HG03025 (cell line): ENCODE measurements around the gene YY1AP1.
"Not testable (repeated sequence)": the region's sequence is repeated elsewhere in the genome, so short reads cannot be mapped to it uniquely, and the experiment has no call there.

Experiments
- ATAC-seq: cut with Tn5 transposase; IDR thresholded peaks from one replicate; pipeline ENCODE4 v1.9.1; 2021; ENCODE audit warnings: mild to moderate bottlenecking, moderate library complexity; ENCODE audit not compliant: unreplicated experiment, low FRiP score

Gene YY1AP1

DNA sequence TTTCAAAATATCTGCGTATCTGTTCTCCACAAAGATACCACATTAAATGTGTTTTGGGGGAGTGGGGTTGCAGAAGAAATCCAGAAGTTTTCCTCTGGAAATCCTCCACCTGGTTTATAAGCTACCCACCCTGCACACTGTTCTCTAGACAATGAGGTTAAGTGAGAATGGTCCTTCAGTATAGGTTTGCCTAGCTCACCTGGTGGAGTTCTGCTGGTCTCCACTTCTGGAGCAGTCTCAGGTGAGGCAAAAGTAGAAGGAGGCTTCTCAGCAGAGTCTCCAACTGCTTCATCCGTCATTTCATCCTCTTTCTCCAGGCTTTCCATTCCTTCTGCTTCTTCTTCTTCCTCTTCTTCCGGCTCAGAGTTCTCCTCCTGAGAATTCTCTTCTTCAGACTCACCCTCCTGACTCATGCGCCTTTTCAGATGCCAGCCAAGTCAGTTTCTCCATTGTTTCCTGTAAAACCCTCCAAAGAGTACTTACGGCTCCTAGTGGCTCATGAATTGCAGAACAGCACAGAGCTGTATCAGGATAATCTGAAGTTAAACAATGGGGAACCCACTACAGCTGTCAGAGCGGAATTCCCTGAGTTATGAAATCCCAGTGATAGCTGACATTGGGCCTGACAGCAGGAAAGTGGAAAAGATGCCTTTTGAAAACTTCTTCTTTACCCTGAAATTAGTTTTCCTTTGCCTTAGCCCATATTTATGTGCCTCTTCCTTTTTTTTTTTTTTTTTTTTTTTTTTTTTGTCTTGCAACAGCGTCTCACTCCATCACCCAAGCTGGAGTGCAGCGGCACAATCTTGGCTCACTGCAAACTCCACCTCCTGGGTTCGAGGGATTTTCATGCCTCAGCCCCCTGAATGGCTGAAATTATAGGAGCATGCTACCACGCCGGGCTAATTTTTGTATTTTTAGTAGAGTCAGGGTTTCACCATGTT is 40.1 kb downstream of the YY1AP1 start:
- ATAC-seq = no peak

DNA sequence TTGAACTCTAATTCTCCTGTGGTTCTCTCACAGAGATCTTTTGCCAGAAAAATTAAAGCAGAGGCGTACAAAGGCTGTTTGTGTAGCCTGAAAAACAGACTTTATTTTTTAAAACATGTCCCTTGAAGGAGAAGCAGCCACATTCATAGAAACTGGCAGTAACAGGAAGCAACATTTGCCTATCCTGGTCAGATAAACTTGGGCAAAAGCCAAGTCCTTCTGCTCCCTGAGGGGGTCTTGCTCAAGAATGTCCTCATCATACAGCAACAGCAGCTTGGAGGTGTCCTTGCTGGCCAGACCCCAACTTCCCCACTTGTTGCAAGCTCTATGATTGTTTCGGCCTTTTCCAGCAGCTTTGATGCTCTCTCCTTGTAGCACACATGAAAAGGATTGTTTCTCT is 42.3 kb downstream of the YY1AP1 start:
- ATAC-seq = no peak

DNA sequence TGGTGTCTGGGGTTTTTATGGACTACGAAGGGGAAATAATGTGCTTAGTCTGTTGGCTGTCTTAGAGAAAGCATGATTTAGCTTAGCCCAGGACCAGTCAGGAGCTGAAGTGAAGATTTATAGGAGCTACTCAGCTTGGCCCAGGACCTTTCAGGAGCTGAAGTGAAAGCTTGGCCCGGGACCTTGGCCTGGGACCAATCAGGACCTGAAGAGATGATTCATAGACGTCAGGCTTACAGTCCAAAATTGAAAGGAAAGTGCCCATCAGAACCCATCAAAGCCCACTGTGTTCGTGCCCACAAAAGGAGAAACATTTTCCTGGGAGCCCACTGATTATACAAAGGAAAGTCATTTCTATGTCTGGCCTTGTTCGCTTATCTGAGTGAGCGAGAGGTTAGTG is 42.9 kb downstream of the YY1AP1 start:
- no peak for ATAC-seq

DNA sequence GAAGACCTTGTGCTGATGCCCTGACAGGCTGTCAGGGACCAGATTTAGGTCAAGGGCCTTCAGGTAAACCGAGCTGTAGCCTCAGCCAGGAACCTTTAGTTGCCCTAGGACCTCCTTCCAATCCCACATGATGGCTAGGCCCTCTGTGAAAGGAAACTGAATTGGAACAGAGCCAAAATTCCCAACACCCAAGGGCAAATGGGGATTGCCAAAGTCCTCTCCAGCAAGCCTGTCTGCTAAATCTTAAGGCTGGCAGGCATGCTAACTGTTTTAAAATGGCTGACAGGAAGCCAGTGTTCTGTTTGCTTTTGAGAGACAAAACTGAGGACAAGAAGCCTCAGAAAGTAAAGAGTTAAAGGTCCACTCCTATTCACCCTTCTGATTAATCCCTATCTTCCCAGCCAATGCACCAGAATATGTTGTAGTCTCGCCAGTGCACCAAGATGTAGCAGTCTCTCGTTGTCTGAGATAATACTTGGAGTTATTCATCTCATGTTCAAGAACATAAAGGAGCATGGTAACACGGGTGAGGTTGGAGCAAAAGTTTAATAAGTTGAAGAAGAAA is 43.5 kb downstream of the YY1AP1 start:
- no peak for ATAC-seq

DNA sequence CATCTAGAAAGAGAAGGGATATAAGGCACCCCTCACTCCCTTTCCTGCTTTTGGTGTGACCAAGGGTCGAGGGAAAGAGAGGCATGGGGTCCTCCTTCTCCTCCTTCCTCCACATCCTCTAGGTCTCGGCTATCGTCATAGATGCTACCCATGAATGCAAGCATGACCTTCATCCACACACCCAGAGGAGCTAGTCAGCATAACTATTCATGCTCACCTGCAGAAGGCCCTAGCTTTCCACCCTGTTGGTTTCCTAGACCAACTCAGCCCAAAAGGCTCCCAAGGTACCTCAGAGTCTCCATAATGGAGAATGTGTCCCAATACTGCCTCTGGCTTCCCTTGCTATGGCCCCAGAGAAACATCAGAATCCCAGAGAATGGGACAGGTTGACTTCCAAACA is 45.3 kb downstream of the YY1AP1 start:
- no peak for ATAC-seq

DNA sequence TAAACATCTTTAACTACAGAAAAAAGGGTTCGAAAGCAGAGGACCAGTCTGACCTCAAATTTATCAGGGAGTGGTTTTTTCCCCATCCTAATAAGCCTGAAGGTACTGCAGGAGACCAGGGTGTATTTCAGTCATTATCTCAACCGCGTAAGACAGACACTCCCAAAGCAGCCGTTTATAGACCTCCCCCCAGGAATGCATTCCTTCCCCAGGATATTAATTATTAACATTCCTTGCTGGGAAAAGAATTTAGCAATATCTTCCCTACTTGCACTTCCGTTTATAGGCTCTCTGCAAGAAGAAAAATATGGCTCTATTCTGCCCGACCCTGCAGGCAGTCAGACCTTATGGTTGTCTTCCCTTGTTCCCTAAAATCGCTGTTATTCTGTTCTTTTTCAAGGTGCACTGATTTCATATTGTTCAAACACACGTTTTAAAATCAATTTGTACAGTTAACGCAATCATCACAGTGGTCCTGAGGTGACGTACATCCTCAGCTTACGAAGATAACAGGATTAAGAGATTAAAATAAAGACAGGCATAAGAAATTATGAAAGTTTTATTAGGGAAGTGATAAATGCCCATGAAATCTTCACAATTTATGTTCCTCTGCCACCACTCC is 45.9 kb downstream of the YY1AP1 start:
- ATAC-seq = not testable (repeated sequence)

DNA sequence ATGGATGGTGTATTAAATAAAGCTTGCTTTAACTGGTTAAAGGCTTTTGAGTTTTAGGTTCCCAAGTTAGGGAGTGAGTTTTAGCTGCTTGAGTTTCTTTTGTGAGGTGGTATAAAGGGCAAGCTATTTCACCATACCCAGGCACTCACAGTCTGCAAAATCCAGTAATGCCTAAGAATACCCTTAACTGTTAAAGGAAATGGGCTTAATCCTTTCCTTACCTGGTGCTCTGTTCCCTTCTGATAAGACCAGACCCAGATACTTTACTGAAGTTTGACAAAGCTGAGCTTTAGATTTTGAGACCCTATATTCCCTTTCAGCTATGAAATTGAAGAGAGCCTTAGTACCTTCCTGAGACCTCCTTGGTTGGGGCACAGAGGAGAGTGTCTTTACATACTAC is 48.2 kb downstream of the YY1AP1 start:
- no peak for ATAC-seq

DNA sequence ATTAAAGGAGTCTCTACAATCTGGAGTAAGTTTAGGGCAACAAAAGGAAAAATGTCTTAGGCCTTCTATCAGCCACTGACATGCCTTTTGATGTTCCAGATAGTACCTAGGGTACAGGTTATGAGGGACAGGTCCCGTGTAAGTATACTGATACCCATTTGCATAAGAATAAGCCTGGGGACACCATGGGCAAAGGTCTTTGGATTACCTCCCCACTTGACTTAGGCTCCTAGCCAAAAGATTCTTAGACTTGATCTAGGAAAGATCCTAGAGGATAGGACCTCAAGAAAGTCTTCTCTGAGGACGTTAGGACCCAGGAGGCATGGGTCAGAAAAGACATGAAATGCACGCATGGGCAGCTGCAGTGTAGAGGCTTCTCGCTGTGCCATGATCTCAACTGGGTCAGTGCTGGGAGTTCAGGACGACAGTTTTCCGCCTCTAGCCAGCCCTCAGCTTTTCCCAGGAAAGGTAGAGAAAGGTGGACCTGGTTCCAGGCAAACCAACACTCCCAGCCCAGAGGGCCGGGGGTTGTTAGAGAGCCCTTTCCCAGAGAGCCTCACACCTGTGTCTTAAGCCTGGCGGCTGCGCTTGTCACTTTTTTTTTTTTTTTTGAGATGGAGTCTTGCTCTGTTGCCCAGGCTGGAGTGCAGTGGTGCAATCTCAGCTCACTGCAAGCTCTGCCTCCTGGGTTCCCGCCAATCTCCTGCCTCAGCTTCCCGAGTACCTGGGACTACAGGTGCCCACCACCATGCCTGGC is 52.0 kb downstream of the YY1AP1 start:
- no peak for ATAC-seq

DNA sequence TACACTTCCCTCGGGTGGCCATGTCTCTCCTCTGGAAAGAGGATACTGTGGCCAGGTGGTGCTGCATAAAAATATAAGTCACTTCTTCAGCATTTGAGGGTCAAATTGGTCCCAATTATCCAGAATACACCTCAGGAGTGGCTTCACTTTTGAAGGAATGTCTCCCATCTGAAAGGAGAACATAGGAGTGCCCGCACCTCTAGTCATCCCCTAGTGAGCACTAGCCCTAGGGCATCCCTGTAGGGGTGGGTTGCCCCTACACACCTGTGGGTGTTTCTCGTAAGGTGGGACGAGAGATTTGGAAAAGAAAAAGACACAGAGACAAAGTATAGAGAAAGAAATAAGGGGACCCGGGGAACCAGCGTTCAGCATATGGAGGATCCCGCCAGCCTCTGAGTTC is 62.1 kb downstream of the YY1AP1 start:
- not testable (repeated sequence) for ATAC-seq

DNA sequence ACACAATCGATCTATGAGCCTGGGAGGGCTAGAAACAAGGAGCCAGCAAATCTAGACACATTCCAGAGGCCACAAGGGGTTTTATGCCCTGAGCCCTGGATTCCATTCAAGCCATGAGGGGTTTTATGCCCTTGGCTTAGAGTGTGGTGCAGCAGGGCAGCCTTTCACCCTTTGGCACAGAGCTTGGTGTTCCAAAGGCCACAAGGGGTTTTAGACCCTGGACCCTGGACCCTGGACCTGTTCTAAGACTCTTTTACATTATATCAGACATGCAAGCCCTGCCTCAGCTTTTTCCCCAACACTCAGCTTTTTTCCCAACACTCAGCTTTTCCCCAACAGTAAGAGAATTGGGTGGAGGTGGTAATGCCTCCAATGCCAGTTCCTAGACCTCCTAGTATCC is 65.2 kb downstream of the YY1AP1 start:
- no peak for ATAC-seq

DNA sequence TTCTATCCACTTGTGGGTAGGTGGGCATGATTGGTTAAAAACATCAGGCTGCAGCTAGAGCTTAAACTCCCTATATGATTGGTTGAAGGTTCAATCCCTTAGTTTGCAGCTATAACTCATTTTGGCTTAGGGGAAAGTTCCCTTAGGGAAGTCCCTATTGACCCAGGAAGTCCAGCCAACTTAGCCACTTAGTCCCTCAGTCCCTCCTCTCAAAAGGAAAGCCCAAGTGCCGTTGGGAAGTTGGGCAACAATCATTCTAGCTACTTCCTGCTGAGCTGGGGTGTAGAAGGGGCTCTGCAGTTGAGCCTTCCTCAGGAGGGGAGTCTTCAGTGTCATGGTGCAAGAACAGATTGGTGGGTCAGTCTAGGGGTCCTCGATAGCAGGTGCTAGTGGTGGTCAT is 66.4 kb downstream of the YY1AP1 start:
- no peak for ATAC-seq

DNA sequence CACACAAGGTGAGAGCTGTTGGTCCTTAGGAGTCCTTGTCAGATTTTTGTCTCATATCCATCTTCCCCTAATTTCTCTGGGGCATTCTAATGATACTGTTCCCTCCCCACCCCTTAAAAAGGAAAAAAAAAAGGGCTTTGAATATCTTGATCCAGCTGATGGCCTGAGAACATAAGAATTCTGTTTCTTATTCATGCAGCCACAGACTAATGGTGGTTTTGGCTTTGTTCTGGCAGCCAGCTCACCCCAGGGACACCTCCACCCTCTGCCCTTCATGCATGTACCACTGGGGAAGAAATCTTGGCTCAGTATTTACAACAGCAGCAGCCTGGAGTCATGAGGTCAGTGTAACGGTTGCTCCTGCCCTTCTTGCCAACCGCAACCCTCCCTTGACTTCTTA is 75.3 kb downstream of the YY1AP1 start:
- ATAC-seq = not testable (repeated sequence)

DNA sequence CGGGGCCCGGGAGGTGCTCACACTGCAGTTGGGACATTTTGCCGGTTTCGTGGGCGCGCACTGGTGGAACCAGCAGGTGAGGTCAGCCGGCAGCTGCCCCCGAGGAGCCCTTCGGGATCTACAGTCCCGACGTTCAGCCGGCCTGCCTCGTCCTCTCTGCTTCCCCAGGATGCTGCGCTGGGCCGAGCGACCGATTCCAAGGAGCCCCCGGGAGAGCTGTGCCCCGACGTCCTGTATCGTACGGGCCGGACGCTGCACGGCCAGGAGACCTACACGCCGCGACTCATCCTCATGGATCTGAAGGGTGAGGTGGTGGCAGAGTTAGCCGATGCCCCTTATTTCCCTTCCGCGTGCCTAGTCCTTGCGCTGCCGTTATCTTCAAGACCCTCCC is 78.3 kb downstream of the YY1AP1 start:
- not testable (repeated sequence) for ATAC-seq

DNA sequence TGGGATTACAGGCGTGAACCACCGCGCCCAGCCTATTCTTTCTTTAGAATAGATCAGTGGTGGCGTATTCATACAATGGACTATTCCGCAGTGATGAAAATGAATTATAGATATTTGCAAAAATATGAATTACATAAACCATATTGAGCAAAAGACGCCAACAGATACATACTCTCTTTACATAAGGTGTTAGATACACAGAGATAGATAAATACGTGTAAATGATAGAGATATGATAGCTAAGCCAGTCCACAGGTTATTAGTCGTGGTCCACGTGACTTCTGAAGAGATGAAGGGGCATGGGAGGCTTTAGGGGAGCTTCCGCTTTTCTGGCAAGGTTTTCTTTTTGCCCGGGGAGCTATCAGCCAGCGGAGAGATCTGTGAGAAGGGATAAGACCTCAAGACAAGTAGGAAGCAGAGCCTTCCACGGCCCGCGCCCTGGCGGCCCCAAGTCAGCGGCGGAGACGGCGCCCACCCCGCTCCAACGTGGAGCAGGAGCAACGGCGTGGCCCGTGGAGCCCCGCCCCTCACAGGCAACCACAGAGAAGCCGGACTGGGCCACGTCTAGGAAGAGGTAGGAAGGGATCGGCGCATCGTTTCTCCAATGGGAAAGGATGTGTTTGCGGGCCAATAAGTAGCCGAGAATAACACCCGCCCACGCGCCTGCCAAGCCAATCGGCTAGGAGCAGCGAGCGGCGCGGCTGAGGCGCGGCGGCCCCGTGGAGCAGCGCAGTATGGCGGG is 78.9 kb downstream of the YY1AP1 start, which contains the start of gene MSTO1:
Gene MSTO1 (plus strand): TSS at position 704 of the 742 bp plus-strand sequence. CDS start 31 bp downstream, at position 735.
- peak; percentile 81 for ATAC-seq
